Smooth muscle cell (in vitro differentiated cells): ENCODE results near the gene C14orf39. TPM values are rescaled to one million over a fixed set of nuclear protein-coding genes. Genes with fewer than 3 reads are reported as not detected.

Experiments
- DNase-seq: peaks from one replicate; lab custom pipeline; 2025; ENCODE audit not compliant: unreplicated experiment; lab: John Stamatoyannopoulos, UW
- H2AFZ ChIP-seq: fragments of 200-600 bp; sonication (generic); 2 replicates; pipeline ENCODE4 v1.6.0; 2016; ENCODE audit warnings: antibody characterized with exemption, low read depth, mild to moderate bottlenecking
- H3F3A ChIP-seq: fragments of 200-600 bp; sonication (generic); 2 replicates; pipeline ENCODE4 v1.6.0; 2017; ENCODE audit warnings: antibody characterized with exemption, low read depth
- H3K27ac ChIP-seq: fragments of 200-600 bp; sonication (generic); 2 replicates; pipeline ENCODE4 v1.5.1; 2016; ENCODE audit warnings: low read depth, mild to moderate bottlenecking
- H3K27me3 ChIP-seq: fragments of 200-600 bp; sonication (generic); 2 replicates; pipeline ENCODE4 v1.6.1; 2016; ENCODE audit warnings: low read depth, mild to moderate bottlenecking
- H3K36me3 ChIP-seq: fragments of 200-600 bp; sonication (generic); 2 replicates; pipeline ENCODE4 v1.5.1; 2016; ENCODE audit warnings: low read depth
- H3K4me1 ChIP-seq: fragments of 200-600 bp; sonication (generic); 2 replicates; pipeline ENCODE4 v1.5.1; 2016; ENCODE audit warnings: low read depth
- H3K4me2 ChIP-seq: fragments of 200-600 bp; sonication (generic); 2 replicates; pipeline ENCODE4 v1.6.0; 2016; ENCODE audit warnings: mild to moderate bottlenecking
- H3K4me3 ChIP-seq: fragments of 200-600 bp; sonication (generic); 2 replicates; pipeline ENCODE4 v1.5.1; 2016; ENCODE audit warnings: mild to moderate bottlenecking
- H3K79me2 ChIP-seq: fragments of 200-600 bp; sonication (generic); 2 replicates; pipeline ENCODE4 v1.6.0; 2016; ENCODE audit warnings: low read depth, mild to moderate bottlenecking
- H3K9ac ChIP-seq: fragments of 200-600 bp; sonication (generic); 2 replicates; pipeline ENCODE4 v1.6.0; 2016; ENCODE audit warnings: low read depth
- H3K9me3 ChIP-seq: fragments of 200-600 bp; sonication (generic); replicated peaks from 2 replicates; pipeline ENCODE4 v1.5.1; 2016; ENCODE audit warnings: low read depth
- H4K20me1 ChIP-seq: fragments of 200-600 bp; sonication (generic); 2 replicates; pipeline ENCODE4 v1.6.0; 2016; ENCODE audit warnings: low read depth
- CTCF ChIP-seq: fragments of 200-600 bp; sonication (generic); IDR thresholded peaks from 2 replicates; pipeline ENCODE4 v1.5.1; 2017; ENCODE audit warnings: borderline replicate concordance, mild to moderate bottlenecking, antibody characterized with exemption; ENCODE audit not compliant: insufficient read depth, poor library complexity, severe bottlenecking
- WGBS: methylation state at CpG from one replicate; pipeline ENCODE4 v1.1.7; 2016; ENCODE audit warnings: low lambda C conversion rate; 5-methylcytosine and 5-hydroxymethylcytosine counted together
- polyA plus RNA-seq: library from polyadenylated mRNA; unstranded; fragments of >200 nt; fragmentation: Nextera tagmentation; extraction: Ambion mirVana; gene quantifications from 2 replicates; pipeline ENCODE4 v1.2.1, GENCODE V29; 2016
- total RNA-seq: library from RNA; depleted of rRNA; stranded (reverse); fragments of >200 nt; gene quantifications from 2 replicates; pipeline ENCODE4 v1.2.3, GENCODE V29; 2014

Gene C14orf39
- total and polyA plus RNA-seq, 2 experiments from 2014 or later: 1.3 TPM; not detected in 1

GRCh38 chr14:60506462-60506984 is 20.7 kb upstream of the C14orf39 start:
- no peak overlapping the region for H3K9ac ChIP-seq
- H2AFZ ChIP-seq: no peak overlapping the region
- H3K79me2 ChIP-seq: no peaks in the 10 kb centered on the region
- peaks cover 18% of the 10 kb centered on the region for H3K4me1 ChIP-seq
- H3K27ac ChIP-seq: no peak overlapping the region
- no peaks in the 10 kb centered on the region for H3K36me3 ChIP-seq
- peaks cover 100% of the 10 kb centered on the region for H3K27me3 ChIP-seq
- TF ChIP-seq CTCF: no peak
- no peak overlapping the region for H3K4me2 ChIP-seq
- no peaks in the 10 kb centered on the region for H3F3A ChIP-seq
- H3K9me3 ChIP-seq: no peaks in the 10 kb centered on the region
- no peak for DNase-seq
- H4K20me1 ChIP-seq: no peaks in the 10 kb centered on the region
- 7% methylated on average over 17 of the region's 17 CpGs for WGBS
- no peak overlapping the region for H3K4me3 ChIP-seq

DNA sequence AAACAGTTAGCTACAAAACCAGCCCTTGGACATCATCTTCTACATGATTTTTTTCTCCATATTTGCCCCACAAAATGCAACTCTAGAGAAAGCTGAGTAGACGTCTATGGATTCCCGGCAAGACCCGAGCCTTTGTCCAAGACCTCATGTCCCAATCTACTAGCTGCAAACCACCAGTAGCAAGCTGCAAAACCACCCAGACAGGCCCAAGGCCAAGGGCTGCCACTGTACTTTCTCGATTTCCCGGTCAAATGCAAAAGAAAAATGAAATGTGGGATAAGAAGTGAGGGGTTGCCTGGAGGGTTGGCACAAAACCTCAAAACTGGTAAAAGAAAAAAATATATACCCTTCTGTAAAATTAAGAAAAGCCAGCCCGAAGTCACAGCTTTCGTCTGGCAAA is 20.1 kb upstream of the C14orf39 start:
- H3K27me3 ChIP-seq: peaks cover 100% of the 10 kb centered on the region
- TF ChIP-seq CTCF: no peak

GRCh38 chr14:60505448-60505847 is 19.6 kb upstream of the C14orf39 start:
- no peak overlapping the region for H3K27ac ChIP-seq
- WGBS: 27% methylated on average over 2 of the region's 2 CpGs
- H3F3A ChIP-seq: no peaks in the 10 kb centered on the region
- H4K20me1 ChIP-seq: no peaks in the 10 kb centered on the region
- H3K27me3 ChIP-seq: peaks cover 99% of the 10 kb centered on the region
- no peaks in the 10 kb centered on the region for H3K9me3 ChIP-seq
- DNase-seq: no peak
- no peak overlapping the region for H2AFZ ChIP-seq
- H3K79me2 ChIP-seq: no peaks in the 10 kb centered on the region
- no peaks in the 10 kb centered on the region for H3K36me3 ChIP-seq
- H3K4me3 ChIP-seq: no peak overlapping the region
- no peak for TF ChIP-seq CTCF
- no peak overlapping the region for H3K9ac ChIP-seq
- no peak overlapping the region for H3K4me2 ChIP-seq
- peaks cover 12% of the 10 kb centered on the region for H3K4me1 ChIP-seq

More for the DNA sequence above, 20.1 kb upstream of the C14orf39 start:
- 19% methylated on average over 7 of the region's 7 CpGs for WGBS
- H3K4me1 ChIP-seq: peaks cover 13% of the 10 kb centered on the region
- no peak overlapping the region for H3K4me2 ChIP-seq
- no peak overlapping the region for H3K9ac ChIP-seq
- H3F3A ChIP-seq: no peaks in the 10 kb centered on the region
- H3K27ac ChIP-seq: no peak overlapping the region
- no peaks in the 10 kb centered on the region for H4K20me1 ChIP-seq
- no peaks in the 10 kb centered on the region for H3K9me3 ChIP-seq
- H3K4me3 ChIP-seq: no peak overlapping the region
- no peaks in the 10 kb centered on the region for H3K79me2 ChIP-seq
- no peak for DNase-seq
- H3K36me3 ChIP-seq: no peaks in the 10 kb centered on the region
- H2AFZ ChIP-seq: no peak overlapping the region

GRCh38 chr14:60502541-60502940 is 16.7 kb upstream of the C14orf39 start:
- H2AFZ ChIP-seq: no peak overlapping the region
- no peaks in the 10 kb centered on the region for H3K4me1 ChIP-seq
- H3K36me3 ChIP-seq: no peaks in the 10 kb centered on the region
- H3K27ac ChIP-seq: no peak overlapping the region
- no peaks in the 10 kb centered on the region for H4K20me1 ChIP-seq
- no peak overlapping the region for H3K4me2 ChIP-seq
- DNase-seq: no peak
- no peak for TF ChIP-seq CTCF
- no peaks in the 10 kb centered on the region for H3K79me2 ChIP-seq
- H3K4me3 ChIP-seq: no peak overlapping the region
- no peaks in the 10 kb centered on the region for H3F3A ChIP-seq
- no peak overlapping the region for H3K9ac ChIP-seq
- no peaks in the 10 kb centered on the region for H3K9me3 ChIP-seq
- H3K27me3 ChIP-seq: peaks cover 89% of the 10 kb centered on the region
